HEK293 (cell line): ENCODE results near the gene UBE2E1.

Source experiments
- EGR2 ChIP-seq: fragments of 450-650 bp; formaldehyde crosslinking; IDR thresholded peaks from 2 replicates; pipeline ENCODE4 v1.5.1; 2016; ENCODE audit warnings: low read depth, missing biosample characterization, missing genetic modification characterization
- HOXA7 ChIP-seq: sonication (generic); formaldehyde crosslinking; IDR thresholded peaks from 2 replicates; pipeline ENCODE4 v1.8.1; 2022; ENCODE audit warnings: missing genetic modification reagents, borderline replicate concordance
- MZF1 ChIP-seq: fragments of 450-650 bp; formaldehyde crosslinking; IDR thresholded peaks from 2 replicates; pipeline ENCODE4 v1.5.1; 2017; ENCODE audit warnings: missing biosample characterization, missing genetic modification characterization, borderline replicate concordance
- ZNF501 ChIP-seq: fragments of 450-650 bp; formaldehyde crosslinking; IDR thresholded peaks from 2 replicates; pipeline ENCODE4 v1.5.1; 2016; ENCODE audit warnings: missing biosample characterization, missing genetic modification characterization
- ZNF530 ChIP-seq: fragments of 450-650 bp; formaldehyde crosslinking; IDR thresholded peaks from 2 replicates; pipeline ENCODE4 v1.5.1; 2016; ENCODE audit warnings: low read depth, missing biosample characterization, missing genetic modification characterization
- ZNF585B ChIP-seq: fragments of 450-650 bp; formaldehyde crosslinking; IDR thresholded peaks from 2 replicates; pipeline ENCODE4 v1.5.1; 2016; ENCODE audit warnings: missing biosample characterization, missing genetic modification characterization
- TF ChIP-seq, protein P1 (sequence below): fragments of 450-650 bp; formaldehyde crosslinking; IDR thresholded peaks from 2 replicates; pipeline ENCODE4 v1.5.1; 2017; ENCODE audit warnings: missing biosample characterization, missing genetic modification characterization
- TF ChIP-seq, protein P2 (sequence below): fragments of 450-650 bp; formaldehyde crosslinking; IDR thresholded peaks from 2 replicates; pipeline ENCODE4 v1.5.1; 2016; ENCODE audit warnings: missing biosample characterization, missing genetic modification characterization
- TF ChIP-seq, protein P3 (sequence below): fragments of 450-650 bp; formaldehyde crosslinking; IDR thresholded peaks from 2 replicates; pipeline ENCODE4 v1.5.1; 2016; ENCODE audit warnings: missing biosample characterization, missing genetic modification characterization

DNA sequence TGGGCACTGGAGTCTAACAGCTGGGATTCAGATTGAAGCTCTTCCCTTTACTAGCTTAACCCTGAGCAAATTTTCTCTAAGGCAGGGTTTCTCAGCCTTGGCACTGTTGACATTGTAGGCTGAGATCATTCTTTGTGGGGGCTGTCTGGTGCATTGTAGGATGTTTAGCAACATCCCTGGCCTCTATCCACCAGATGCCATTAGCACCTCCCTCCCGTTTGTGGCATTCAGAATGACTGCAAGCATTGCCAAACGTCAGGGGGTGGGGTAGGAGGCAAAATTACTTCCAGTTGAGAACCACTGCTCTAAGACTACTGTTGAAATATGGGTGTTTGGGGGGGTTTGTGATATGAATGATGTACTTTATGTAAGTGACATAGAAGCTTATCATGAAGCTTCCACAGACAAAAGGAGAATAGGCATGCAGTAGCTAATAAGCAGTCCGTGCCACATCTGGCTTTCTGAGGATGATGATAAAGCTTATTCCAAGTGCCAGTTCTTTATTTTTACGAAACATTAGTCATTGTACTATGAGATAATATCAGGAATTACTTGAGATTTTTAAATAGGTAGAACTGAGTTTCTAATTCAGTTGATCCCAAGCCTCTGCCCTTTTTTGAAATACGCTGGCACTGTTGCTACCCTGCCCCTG lies 71.7 kb downstream of the UBE2E1 start:
- no peak for TF ChIP-seq ZNF585B (tag by site-specific recombination)
- TF ChIP-seq, protein P1, sequence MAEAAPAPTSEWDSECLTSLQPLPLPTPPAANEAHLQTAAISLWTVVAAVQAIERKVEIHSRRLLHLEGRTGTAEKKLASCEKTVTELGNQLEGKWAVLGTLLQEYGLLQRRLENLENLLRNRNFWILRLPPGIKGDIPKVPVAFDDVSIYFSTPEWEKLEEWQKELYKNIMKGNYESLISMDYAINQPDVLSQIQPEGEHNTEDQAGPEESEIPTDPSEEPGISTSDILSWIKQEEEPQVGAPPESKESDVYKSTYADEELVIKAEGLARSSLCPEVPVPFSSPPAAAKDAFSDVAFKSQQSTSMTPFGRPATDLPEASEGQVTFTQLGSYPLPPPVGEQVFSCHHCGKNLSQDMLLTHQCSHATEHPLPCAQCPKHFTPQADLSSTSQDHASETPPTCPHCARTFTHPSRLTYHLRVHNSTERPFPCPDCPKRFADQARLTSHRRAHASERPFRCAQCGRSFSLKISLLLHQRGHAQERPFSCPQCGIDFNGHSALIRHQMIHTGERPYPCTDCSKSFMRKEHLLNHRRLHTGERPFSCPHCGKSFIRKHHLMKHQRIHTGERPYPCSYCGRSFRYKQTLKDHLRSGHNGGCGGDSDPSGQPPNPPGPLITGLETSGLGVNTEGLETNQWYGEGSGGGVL, result no peak
- TF ChIP-seq, protein P2, sequence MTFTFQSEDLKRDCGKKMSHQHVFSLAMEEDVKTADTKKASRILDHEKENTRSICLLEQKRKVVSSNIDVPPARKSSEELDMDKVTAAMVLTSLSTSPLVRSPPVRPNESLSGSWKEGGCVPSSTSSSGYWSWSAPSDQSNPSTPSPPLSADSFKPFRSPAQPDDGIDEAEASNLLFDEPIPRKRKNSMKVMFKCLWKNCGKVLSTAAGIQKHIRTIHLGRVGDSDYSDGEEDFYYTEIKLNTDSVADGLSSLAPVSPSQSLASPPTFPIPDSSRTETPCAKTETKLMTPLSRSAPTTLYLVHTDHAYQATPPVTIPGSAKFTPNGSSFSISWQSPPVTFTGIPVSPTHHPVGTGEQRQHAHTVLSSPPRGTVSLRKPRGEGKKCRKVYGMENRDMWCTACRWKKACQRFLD, result no peak
- no peak for TF ChIP-seq HOXA7 (CRISPR knock-in tag)
- peak; percentile 83 for TF ChIP-seq EGR2 (tag by site-specific recombination)
- TF ChIP-seq, protein P3, sequence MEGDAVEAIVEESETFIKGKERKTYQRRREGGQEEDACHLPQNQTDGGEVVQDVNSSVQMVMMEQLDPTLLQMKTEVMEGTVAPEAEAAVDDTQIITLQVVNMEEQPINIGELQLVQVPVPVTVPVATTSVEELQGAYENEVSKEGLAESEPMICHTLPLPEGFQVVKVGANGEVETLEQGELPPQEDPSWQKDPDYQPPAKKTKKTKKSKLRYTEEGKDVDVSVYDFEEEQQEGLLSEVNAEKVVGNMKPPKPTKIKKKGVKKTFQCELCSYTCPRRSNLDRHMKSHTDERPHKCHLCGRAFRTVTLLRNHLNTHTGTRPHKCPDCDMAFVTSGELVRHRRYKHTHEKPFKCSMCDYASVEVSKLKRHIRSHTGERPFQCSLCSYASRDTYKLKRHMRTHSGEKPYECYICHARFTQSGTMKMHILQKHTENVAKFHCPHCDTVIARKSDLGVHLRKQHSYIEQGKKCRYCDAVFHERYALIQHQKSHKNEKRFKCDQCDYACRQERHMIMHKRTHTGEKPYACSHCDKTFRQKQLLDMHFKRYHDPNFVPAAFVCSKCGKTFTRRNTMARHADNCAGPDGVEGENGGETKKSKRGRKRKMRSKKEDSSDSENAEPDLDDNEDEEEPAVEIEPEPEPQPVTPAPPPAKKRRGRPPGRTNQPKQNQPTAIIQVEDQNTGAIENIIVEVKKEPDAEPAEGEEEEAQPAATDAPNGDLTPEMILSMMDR, result no peak
- TF ChIP-seq MZF1 (tag by site-specific recombination), result no peak
- TF ChIP-seq ZNF501 (tag by site-specific recombination), result no peak
- no peak for TF ChIP-seq ZNF530
